Activated naive CD4-positive, alpha-beta T cell treated with anti-CD3 and anti-CD28 coated beads, Interleukin-2, amount 50 U/mL, for 24 hours (primary cell): ENCODE results near the gene HCN2.
"Not testable (repeated sequence)": the region's sequence is repeated elsewhere in the genome, so short reads cannot be mapped to it uniquely, and the experiment has no call there.

ENCODE experiments used
- H3K27ac Mint-ChIP-seq: one replicate; pipeline ENCODE4 v1.8.0; 2021; ENCODE audit warnings: mild to moderate bottlenecking, mixed read lengths
- H3K27me3 Mint-ChIP-seq: one replicate; pipeline ENCODE4 v1.8.0; 2021; ENCODE audit warnings: mixed read lengths
- H3K36me3 Mint-ChIP-seq: one replicate; pipeline ENCODE4 v1.8.0; 2021; ENCODE audit warnings: mixed read lengths
- H3K4me1 Mint-ChIP-seq: one replicate; pipeline ENCODE4 v1.8.0; 2021; ENCODE audit warnings: mixed read lengths
- H3K4me3 Mint-ChIP-seq: one replicate; pipeline ENCODE4 v1.8.0; 2021; ENCODE audit warnings: mild to moderate bottlenecking, mixed read lengths
- H3K9me3 Mint-ChIP-seq: one replicate; pipeline ENCODE4 v1.8.0; 2021; ENCODE audit warnings: mixed read lengths

HCN2 gene

DNA sequence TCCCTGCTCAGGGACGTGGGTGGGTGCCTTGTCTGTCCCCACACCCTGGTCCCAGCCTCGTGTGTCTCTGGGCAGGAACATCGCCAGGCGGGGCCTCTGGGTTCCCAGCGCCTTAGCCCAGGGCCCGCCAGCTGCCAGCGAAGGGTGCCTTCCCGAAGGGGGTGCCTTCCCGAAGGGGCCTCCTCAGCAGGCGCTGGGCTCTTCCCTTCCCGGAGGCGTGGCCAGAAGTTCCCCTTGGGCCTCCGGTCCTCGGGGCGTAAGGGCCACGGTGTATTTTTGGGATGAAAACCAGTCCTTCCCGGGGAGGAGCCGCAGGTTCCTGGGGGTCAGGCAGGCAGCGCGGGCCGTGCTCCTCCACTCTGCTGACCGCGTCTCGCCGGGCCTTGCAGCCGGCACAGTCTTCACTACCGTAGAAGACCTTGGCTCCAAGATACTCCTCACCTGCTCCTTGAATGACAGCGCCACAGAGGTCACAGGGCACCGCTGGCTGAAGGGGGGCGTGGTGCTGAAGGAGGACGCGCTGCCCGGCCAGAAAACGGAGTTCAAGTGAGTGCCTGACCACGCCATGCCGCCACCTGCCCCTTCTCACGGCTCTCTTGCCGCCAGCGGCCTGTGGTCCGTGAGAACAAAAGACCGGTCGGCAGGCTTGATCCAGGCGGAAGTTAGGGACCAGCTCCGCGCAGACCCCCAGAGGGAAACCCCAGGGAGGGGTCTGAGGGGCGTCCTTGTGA is 10.4 kb upstream of the HCN2 start:
- Mint-ChIP-seq H3K4me1 (peaks cover 17% of the 10 kb centered on the region), H3K27ac (no peak overlapping the region), H3K27me3 (no peaks in the 10 kb centered on the region), H3K4me3 (no peak overlapping the region), H3K36me3 (no peaks in the 10 kb centered on the region), H3K9me3 (no peaks in the 10 kb centered on the region)

DNA sequence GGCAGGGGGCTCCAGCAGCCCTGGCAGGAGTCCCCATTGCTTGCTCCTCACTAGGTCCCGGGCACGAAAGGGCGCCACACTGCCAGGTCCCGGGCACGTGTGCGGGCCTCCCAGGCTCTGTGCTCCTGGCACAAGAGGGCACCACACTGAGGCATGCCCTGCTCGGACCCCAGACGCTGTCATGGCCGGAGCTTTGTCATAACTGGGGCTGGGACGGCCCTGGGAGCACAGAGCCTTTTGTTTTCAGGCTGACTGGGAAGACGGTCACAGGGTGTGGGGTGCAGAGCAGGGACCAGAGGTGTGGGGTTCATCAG is 9.9 kb upstream of the HCN2 start:
- no peaks in the 10 kb centered on the region for H3K9me3 Mint-ChIP-seq
- peaks cover 13% of the 10 kb centered on the region for H3K4me1 Mint-ChIP-seq
- no peak overlapping the region for H3K27ac Mint-ChIP-seq
- no peak overlapping the region for H3K4me3 Mint-ChIP-seq
- H3K27me3 Mint-ChIP-seq, result no peaks in the 10 kb centered on the region
- H3K36me3 Mint-ChIP-seq, result no peaks in the 10 kb centered on the region

DNA sequence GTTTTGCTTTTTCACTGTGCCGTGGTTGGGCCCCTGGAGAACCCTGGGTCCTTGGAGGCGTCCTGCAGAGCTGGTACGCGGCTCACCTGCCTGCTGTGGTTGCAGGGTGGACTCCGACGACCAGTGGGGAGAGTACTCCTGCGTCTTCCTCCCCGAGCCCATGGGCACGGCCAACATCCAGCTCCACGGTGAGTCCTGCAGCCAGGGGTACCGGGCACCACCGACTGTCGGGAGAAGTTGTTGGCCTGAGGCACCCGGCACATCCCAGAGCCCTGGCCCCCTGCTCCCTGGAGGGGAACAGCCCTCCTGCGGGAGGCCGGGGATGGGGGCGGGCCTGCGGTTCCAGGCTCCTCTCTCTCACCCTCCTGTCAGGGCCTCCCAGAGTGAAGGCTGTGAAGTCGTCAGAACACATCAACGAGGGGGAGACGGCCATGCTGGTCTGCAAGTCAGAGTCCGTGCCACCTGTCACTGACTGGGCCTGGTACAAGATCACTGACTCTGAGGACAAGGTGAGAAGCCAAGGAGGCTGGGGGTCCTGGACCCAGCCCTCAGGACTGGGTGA is 9.3 kb upstream of the HCN2 start:
- Mint-ChIP-seq H3K4me3 (no peak overlapping the region), H3K4me1 (peaks cover 9% of the 10 kb centered on the region), H3K27ac (no peak overlapping the region), H3K9me3 (no peaks in the 10 kb centered on the region), H3K36me3 (no peaks in the 10 kb centered on the region), H3K27me3 (no peaks in the 10 kb centered on the region)

DNA sequence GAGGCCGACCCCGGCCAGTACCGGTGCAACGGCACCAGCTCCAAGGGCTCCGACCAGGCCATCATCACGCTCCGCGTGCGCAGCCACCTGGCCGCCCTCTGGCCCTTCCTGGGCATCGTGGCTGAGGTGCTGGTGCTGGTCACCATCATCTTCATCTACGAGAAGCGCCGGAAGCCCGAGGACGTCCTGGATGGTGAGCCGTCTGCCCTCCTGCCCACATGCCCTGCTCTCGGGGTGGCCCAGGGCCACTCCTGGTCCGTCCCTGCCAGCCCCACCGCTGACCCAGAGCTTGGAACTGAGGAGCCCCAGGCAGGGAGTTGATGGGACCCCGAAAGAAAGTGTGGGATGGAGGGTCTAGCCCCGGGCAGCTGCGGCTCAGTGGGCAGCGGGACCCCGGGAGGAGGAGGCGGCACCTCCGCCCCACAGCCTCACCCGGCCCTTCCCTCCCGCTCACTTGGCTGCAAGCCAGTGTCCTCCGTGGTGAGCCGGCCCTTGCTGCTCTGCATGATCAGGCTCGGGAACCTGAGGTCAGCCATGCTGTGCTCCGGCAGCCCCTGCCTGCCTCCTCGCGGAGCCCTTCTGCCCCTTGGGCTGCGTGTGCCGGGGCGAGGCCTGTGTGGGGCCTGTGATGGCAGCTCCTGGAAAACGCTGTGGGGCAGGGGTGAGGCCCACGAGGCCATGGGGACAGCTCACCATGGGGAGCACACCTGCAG is 8.1 kb upstream of the HCN2 start:
- no peaks in the 10 kb centered on the region for H3K36me3 Mint-ChIP-seq
- no peak overlapping the region for H3K27ac Mint-ChIP-seq
- H3K27me3 Mint-ChIP-seq, result no peaks in the 10 kb centered on the region
- H3K4me1 Mint-ChIP-seq, result peaks cover 4% of the 10 kb centered on the region
- no peak overlapping the region for H3K4me3 Mint-ChIP-seq
- no peaks in the 10 kb centered on the region for H3K9me3 Mint-ChIP-seq

DNA sequence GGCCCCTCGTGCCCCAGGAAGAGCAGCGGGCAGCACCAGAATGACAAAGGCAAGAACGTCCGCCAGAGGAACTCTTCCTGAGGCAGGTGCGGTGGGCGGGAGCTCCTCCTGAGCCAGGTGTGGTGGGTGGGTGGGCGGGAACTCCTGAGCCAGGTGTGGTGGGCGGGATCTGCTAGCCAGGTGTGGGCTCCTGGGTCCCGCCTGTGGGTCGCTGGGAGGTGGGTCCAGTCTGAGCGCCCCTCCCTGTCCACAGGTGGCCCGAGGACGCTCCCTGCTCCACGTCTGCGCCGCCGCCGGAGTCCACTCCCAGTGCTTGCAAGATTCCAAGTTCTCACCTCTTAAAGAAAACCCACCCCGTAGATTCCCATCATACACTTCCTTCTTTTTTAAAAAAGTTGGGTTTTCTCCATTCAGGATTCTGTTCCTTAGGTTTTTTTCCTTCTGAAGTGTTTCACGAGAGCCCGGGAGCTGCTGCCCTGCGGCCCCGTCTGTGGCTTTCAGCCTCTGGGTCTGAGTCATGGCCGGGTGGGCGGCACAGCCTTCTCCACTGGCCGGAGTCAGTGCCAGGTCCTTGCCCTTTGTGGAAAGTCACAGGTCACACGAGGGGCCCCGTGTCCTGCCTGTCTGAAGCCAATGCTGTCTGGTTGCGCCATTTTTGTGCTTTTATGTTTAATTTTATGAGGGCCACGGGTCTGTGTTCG is 7.0 kb upstream of the HCN2 start:
- H3K27me3 Mint-ChIP-seq, result no peaks in the 10 kb centered on the region
- no peak overlapping the region for H3K4me3 Mint-ChIP-seq
- no peak overlapping the region for H3K27ac Mint-ChIP-seq
- H3K9me3 Mint-ChIP-seq, result no peaks in the 10 kb centered on the region
- no peaks in the 10 kb centered on the region for H3K36me3 Mint-ChIP-seq
- no peaks in the 10 kb centered on the region for H3K4me1 Mint-ChIP-seq

DNA sequence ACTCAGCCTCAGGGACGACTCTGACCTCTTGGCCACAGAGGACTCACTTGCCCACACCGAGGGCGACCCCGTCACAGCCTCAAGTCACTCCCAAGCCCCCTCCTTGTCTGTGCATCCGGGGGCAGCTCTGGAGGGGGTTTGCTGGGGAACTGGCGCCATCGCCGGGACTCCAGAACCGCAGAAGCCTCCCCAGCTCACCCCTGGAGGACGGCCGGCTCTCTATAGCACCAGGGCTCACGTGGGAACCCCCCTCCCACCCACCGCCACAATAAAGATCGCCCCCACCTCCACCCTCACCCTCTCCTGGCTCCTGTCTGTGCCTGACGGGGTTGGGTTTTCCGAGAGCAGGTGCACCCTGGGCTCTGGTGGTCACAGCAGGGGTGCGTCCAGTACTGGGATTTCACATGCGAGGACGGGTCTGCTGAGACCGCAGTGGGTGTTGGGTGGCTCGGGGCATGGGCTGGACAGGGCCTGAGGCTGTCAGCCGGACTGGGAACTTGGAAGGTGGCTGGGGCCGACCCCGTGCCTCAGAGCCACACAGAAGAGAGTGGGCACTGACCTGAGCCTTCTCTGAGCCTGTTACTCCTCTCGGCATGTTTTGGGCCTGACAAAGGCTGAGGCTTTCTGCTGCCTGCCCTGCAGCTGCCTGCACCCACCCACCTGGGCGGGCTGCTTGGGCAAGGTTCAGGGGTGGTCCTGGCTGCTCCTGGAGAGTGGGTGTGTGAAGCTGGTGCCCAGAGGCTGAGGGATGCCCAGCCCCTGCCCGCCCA is 6.3 kb upstream of the HCN2 start:
- Mint-ChIP-seq H3K27ac (no peak overlapping the region), H3K4me1 (peaks cover 3% of the 10 kb centered on the region), H3K4me3 (no peak overlapping the region), H3K36me3 (no peaks in the 10 kb centered on the region), H3K27me3 (peaks cover 1% of the 10 kb centered on the region), H3K9me3 (no peaks in the 10 kb centered on the region)

DNA sequence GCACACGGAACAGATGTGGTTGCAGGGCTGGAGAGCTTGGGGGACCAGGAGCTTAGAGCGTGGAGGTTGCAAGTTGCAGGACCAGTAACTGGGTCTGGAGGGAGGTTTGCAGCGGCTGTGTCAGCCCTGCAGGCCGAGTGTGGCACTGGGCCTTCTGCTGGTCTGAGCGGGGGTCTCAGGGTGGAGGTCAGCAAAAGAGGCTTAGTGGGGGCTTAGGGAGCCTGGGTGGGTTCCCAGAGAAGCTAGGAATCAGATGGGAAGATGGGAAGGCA is 5.8 kb upstream of the HCN2 start:
- H3K36me3 Mint-ChIP-seq, result no peaks in the 10 kb centered on the region

DNA sequence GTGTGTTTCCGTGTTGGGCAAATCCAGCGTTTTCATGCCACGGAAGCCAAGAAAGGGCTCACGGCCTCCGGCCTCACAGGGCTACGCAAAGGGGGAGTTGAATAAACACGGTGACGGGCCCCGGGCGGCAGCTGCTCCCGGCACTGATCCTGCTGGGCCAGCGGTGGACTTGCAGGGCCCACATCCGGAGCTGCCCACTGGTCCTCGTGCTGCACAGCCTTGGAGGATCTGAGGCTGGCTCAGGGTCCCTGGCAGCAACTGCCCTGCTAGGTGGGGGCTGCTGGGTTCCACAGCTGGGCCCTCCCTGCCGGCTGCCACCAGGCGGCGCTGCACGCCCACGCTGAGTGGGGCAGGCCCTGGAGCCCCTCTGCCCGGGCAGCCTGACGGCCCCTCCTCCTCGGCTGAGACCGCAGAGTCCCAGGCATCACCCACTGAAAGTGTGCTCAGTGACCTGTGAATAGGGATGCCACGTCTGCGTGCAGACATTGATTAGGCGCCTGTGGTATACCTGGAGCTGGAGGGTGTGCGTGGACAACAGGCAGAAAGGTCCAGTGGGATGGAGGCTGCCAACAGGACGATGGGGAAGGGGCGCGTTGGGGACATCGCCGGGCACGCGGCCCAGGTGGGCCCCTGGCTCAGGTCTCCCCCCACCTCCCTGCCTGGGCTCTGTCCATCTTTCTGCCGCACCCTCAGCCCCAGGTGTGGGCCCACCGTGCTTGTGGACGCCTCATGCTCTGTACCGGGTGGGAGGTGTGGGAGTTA is 5.3 kb upstream of the HCN2 start:
- peaks cover 3% of the 10 kb centered on the region for H3K27me3 Mint-ChIP-seq
- peaks cover 3% of the 10 kb centered on the region for H3K4me1 Mint-ChIP-seq
- no peak overlapping the region for H3K4me3 Mint-ChIP-seq
- H3K36me3 Mint-ChIP-seq, result no peaks in the 10 kb centered on the region
- H3K9me3 Mint-ChIP-seq, result no peaks in the 10 kb centered on the region
- H3K27ac Mint-ChIP-seq, result no peak overlapping the region

More for the DNA sequence above, 5.8 kb upstream of the HCN2 start:
- no peak overlapping the region for H3K27ac Mint-ChIP-seq
- no peaks in the 10 kb centered on the region for H3K9me3 Mint-ChIP-seq
- peaks cover 1% of the 10 kb centered on the region for H3K27me3 Mint-ChIP-seq
- H3K4me3 Mint-ChIP-seq, result no peak overlapping the region
- H3K4me1 Mint-ChIP-seq, result peaks cover 3% of the 10 kb centered on the region

DNA sequence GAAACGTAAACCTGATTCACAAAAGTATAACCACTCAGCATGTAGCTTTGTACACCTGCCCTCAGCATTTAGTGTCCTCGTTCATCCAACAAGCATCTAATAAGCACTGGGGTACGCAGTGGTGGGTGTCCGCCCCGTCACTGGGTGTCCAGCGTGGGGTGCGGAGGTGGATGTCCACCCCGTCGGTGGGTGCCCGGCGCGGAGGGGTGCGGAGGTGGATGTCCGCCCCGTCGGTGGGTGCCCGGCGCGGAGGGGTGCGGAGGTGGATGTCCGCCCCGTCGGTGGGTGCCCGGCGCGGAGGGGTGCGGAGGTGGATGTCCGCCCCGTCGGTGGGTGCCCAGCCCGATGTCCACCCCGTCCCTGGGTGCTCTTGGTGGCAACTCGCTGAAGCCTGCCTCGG is 4.5 kb upstream of the HCN2 start:
- not testable (repeated sequence) for H3K9me3 Mint-ChIP-seq, H3K4me1 Mint-ChIP-seq, H3K4me3 Mint-ChIP-seq, H3K27ac Mint-ChIP-seq, H3K27me3 Mint-ChIP-seq, H3K36me3 Mint-ChIP-seq

DNA sequence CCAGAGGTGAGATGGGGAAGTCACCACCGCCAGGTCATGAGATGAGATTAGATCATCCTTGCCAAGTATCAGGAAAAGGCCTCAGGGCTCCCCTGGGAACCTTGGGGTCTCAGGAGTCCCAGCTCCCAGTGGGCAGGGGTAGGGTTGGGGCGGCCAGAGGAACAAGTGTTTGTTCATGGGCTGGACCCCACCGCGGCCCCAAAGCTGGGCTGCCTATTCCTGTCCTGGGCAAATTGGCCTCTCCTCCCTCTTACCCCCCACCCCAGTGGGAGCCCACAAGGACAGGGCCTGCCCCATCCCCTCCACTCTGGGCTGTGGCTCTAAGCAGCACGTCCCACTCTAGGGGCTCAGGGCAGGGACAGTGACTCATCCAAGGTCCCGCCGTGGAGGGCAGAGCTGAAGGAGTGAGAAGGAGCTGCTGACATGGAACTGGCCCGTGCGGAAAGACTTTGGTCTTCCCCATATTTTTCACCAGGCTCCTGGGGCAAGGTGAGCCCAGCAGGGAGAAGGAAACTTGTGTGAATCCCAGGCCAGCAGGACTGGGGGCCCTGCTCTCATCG is 4.0 kb upstream of the HCN2 start:
- Mint-ChIP-seq H3K36me3 (no peaks in the 10 kb centered on the region), H3K4me1 (peaks cover 3% of the 10 kb centered on the region), H3K27ac (no peak overlapping the region), H3K4me3 (no peak overlapping the region), H3K9me3 (no peaks in the 10 kb centered on the region), H3K27me3 (peaks cover 3% of the 10 kb centered on the region)

DNA sequence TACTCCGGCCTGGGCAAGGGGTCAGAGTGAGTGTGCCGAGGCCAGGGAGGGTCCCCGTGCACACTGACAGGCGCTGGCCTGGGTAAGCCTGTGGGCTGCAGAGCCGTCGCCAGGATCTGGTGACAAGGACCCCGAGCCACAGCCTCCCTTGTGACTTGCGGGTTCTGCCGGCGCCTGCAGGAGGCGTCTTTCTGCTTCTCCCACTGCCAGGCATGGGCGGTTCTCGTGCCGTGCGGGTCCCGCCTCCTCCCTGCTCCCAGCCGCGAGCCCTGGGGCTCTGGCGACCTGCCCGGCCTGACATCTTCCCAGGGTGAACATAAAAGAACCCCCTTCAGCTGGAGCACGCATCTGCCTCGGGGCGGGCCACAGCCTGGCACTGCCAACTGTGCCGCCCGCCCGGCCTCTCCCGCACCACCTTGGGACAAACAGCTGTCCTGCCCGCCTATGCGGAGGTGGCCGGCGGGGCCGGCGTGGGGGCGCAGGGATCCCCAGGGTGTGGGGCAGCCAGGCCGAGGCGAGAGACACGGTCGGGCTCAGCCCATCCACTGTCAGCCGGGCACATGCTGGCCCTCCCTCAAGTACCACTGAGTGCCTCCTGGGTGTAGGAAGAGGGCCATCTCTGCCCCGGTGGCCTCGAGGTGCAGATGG is 1.5 kb upstream of the HCN2 start:
- Mint-ChIP-seq H3K4me3 (peak overlapping the region; percentile 36), H3K4me1 (peaks cover 3% of the 10 kb centered on the region), H3K9me3 (no peaks in the 10 kb centered on the region), H3K36me3 (no peaks in the 10 kb centered on the region), H3K27me3 (peaks cover 6% of the 10 kb centered on the region), H3K27ac (peak overlapping the region; percentile 30)

DNA sequence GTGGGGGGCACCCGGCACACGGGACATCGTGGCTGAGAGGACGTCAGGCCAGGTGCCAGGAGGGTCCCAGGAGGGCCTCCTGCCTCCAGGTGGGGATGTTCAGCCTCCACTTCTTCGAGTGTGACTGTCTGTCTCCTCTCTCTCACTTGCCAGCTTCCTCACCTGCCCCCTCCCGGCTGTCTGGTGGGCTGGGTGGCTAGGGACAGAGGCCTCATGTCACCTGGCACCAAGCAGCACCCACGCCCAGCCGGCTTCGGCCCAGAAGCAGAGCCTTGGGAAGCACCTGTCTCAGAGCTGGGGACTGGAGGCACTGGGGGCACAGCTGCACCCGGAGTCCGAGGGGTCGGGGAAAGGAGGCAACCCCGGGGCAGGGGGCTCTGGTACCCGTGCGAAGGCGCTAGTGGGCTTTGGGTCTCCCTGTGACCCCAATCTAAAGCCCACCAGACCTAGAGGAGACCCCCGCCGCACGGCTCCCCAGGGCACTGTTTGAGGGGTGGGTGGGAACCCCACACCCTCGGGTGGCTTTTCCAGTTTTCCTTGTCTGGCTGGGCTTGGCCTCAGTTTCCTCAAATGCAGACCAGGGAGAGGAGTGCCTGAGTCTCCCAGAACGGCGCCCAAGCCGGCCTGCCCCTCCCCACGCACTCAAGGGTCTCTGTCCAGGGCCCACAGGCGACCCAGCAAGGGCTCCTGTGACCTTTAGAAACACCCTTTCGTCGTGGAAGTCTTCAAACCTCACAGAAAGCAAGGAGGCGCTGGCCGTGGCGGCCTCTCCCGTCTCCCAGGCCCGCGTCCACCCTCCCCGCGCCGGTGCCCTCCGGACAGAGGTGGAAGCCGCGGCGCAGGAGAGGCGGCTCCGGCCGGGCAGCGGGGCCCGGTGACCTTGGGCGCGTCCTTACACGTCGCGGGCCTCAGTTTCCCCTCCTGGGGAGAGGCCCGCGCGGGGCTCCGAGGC is 664 bp upstream of the HCN2 start:
- H3K4me1 Mint-ChIP-seq, result peaks cover 3% of the 10 kb centered on the region
- H3K4me3 Mint-ChIP-seq, result peak overlapping the region; percentile 61
- no peaks in the 10 kb centered on the region for H3K36me3 Mint-ChIP-seq
- peaks cover 6% of the 10 kb centered on the region for H3K27me3 Mint-ChIP-seq
- H3K9me3 Mint-ChIP-seq, result no peaks in the 10 kb centered on the region
- no peak overlapping the region for H3K27ac Mint-ChIP-seq

DNA sequence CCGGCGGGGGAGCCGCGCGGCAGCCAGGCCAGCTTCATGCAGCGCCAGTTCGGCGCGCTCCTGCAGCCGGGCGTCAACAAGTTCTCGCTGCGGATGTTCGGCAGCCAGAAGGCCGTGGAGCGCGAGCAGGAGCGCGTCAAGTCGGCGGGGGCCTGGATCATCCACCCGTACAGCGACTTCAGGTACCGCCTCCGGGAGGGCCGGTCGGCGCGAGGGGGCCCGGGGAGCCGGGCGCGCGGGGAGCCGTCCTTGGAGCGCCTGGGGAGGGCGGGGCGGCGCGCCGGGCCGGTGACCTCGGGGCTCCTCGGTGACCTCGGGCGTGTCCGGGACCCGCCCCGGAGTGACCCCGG is 690 bp downstream of the HCN2 start:
- H3K27ac Mint-ChIP-seq, result no peak overlapping the region
- no peaks in the 10 kb centered on the region for H3K9me3 Mint-ChIP-seq
- H3K4me3 Mint-ChIP-seq, result peak overlapping the region; percentile 49
- peaks cover 3% of the 10 kb centered on the region for H3K4me1 Mint-ChIP-seq
- H3K36me3 Mint-ChIP-seq, result no peaks in the 10 kb centered on the region
- H3K27me3 Mint-ChIP-seq, result peaks cover 6% of the 10 kb centered on the region

DNA sequence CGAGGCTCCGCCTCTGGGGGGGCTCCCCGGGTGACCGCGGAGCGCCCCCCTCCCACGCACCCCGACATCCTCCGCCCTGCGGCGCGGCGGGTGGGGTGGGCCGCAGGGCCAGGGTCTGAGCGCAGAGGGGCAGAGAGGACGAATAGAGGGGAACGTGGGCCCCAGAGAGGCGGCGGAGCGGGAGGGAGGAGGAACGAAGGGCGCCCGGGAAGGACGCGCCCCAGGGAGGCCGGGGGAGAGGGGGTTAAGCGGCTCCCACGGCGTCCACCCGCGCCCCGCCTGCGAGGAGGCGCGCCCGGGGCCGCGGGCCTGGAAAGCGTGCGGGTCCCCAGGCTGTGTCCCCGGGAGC is 1.0 kb downstream of the HCN2 start:
- no peaks in the 10 kb centered on the region for H3K36me3 Mint-ChIP-seq
- H3K9me3 Mint-ChIP-seq, result no peaks in the 10 kb centered on the region
- peaks cover 3% of the 10 kb centered on the region for H3K4me1 Mint-ChIP-seq
- peaks cover 6% of the 10 kb centered on the region for H3K27me3 Mint-ChIP-seq
- H3K27ac Mint-ChIP-seq, result no peak overlapping the region
- H3K4me3 Mint-ChIP-seq, result no peak overlapping the region
